ENCODE data around the gene WDR1.
A peak's percentile ranks its signal among the peaks of the same experiment; 100 is the strongest.

The WDR1 gene

GRCh38 chr4:10066206-10066605 is 50.4 kb downstream of the WDR1 start:
- no peak for DNase-seq

- peak; percentile 88 for DNase-seq
Measured at GRCh38 chr4:10063544-10064300, 52.9 kb downstream of the WDR1 start.

- DNase-seq: no peak
Measured at GRCh38 chr4:10061650-10062415, 54.8 kb downstream of the WDR1 start.

GRCh38 chr4:10058371-10058770 is 58.2 kb downstream of the WDR1 start:
- DNase-seq: no peak

- no peak for DNase-seq
Measured at GRCh38 chr4:10057023-10057395, 59.6 kb downstream of the WDR1 start.

- DNase-seq: no peak
Measured at GRCh38 chr4:10056334-10057022, 60.1 kb downstream of the WDR1 start.

GRCh38 chr4:10055871-10056270 is 60.7 kb downstream of the WDR1 start:
- DNase-seq: no peak

GRCh38 chr4:10054571-10055041 is 62.0 kb downstream of the WDR1 start:
- peak; percentile 52 for DNase-seq

- no peak for DNase-seq
Measured at GRCh38 chr4:10053635-10054453, 62.8 kb downstream of the WDR1 start.

GRCh38 chr4:10051517-10052135 is 65.0 kb downstream of the WDR1 start:
- DNase-seq: no peak

GRCh38 chr4:10050721-10051120 is 65.9 kb downstream of the WDR1 start:
- no peak for DNase-seq

- DNase-seq: no peak
Measured at GRCh38 chr4:10050261-10050661, 66.3 kb downstream of the WDR1 start.

- no peak for DNase-seq
Measured at GRCh38 chr4:10048941-10049697, 67.5 kb downstream of the WDR1 start.

GRCh38 chr4:10047967-10048366 is 68.6 kb downstream of the WDR1 start:
- no peak for DNase-seq

GRCh38 chr4:10046471-10046870 is 70.1 kb downstream of the WDR1 start:
- DNase-seq: no peak

- DNase-seq: no peak
Measured at GRCh38 chr4:10045481-10045880, 71.1 kb downstream of the WDR1 start.

- no peak for DNase-seq
Measured at GRCh38 chr4:10041036-10041435, 75.6 kb downstream of the WDR1 start.

- DNase-seq: no peak
Measured at GRCh38 chr4:10040049-10040892, 76.3 kb downstream of the WDR1 start.

- DNase-seq: no peak
Measured at GRCh38 chr4:10036807-10037342, 79.7 kb downstream of the WDR1 start.

GRCh38 chr4:10035130-10035529 is 81.5 kb downstream of the WDR1 start:
- no peak for DNase-seq

All from eye (tissue), 1 donor.